Gastrocnemius medialis (tissue), 4 donors: ENCODE results near the gene ERBB3.

Experiments
- CTCF ChIP-seq, 5 experiments: fragments of 450-650 bp in 3 of 5; fragments of 200-600 bp in 2 of 5; sonication (generic) in 2 of 5; IDR thresholded peaks in 4 of 5; conservative IDR thresholded peaks in 1 of 5; 1 replicate in 4 of 5; 2 replicates in 1 of 5; pipeline ENCODE4 v1.5.1; 2016 to 2019; ENCODE audit warnings: antibody characterized with exemption in 5 of 5, mild to moderate bottlenecking in 3 of 5, moderate library complexity in 3 of 5
- POLR2A ChIP-seq, 2 donors: fragments of 450-650 bp; IDR thresholded peaks; one replicate each; pipeline ENCODE4 v1.6.1; 2017; ENCODE audit warnings: antibody characterized with exemption in 2 of 2, mild to moderate bottlenecking in 2 of 2, moderate library complexity in 2 of 2

DNA sequence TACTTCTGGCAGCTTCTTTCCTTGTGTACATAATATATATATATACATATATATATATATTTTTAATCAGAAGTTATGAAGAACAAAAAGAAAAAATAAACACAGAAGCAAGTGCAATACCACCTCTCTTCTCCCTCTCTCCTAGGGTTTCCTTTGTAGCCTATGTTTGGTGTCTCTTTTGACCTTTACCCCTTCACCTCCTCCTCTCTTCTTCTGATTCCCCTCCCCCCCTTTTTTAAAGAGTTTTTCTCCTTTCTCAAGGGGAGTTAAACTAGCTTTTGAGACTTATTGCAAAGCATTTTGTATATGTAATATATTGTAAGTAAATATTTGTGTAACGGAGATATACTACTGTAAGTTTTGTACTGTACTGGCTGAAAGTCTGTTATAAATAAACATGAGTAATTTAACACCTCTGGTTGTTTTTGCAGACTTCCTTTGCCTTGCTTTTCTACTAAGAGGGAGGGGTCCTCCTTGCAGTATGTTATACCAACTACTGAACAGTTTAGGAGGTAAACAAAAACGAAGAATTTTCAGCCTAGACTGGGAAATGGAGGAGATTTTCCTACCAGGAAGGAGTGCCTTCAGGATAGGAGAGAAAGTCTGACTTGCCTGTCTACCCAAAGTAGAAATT, 41.8 kb upstream of the ERBB3 start:
- TF ChIP-seq POLR2A (IDR thresholded peaks at IDR 0.05): no peak
- TF ChIP-seq CTCF (IDR thresholded peaks at IDR 0.05 in 4 of 5, conservative IDR thresholded peaks at IDR 0.05 in 1 of 5): no peak
